Hepatic stellate cell (primary cell): ENCODE results near the gene ZNF800.

Experiments used
- DNase-seq: peaks from one replicate; pipeline ENCODE4 v3.0.0; 2011; ENCODE audit warnings: low spot score

ZNF800 gene

GRCh38 chr7:127347567-127348246, 44.8 kb downstream of the ZNF800 start:
- peak; percentile 72 for DNase-seq

GRCh38 chr7:127346575-127347256, 45.8 kb downstream of the ZNF800 start:
- no peak for DNase-seq

- no peak for DNase-seq
These were observed 49.9 kb downstream of the ZNF800 start for GRCh38 chr7:127342596-127342995.

- no peak for DNase-seq
These were observed 54.4 kb downstream of the ZNF800 start for GRCh38 chr7:127338122-127338521.

GRCh38 chr7:127337581-127337980, 54.9 kb downstream of the ZNF800 start:
- DNase-seq, result no peak

- DNase-seq, result no peak
These were observed 56.0 kb downstream of the ZNF800 start for GRCh38 chr7:127336458-127336857.

GRCh38 chr7:127332880-127333279, 59.6 kb downstream of the ZNF800 start:
- no peak for DNase-seq

GRCh38 chr7:127330070-127330469, 62.4 kb downstream of the ZNF800 start:
- no peak for DNase-seq

- no peak for DNase-seq
These were observed 69.5 kb downstream of the ZNF800 start for GRCh38 chr7:127322832-127323493.

- DNase-seq, result no peak
These were observed 70.2 kb downstream of the ZNF800 start for GRCh38 chr7:127322351-127322750.

- DNase-seq, result no peak
These were observed 71.5 kb downstream of the ZNF800 start for GRCh38 chr7:127320974-127321373.
